Thyroid gland (tissue), 4 donors: ENCODE results near the gene STX1A.

Source experiments
- POLR2A ChIP-seq, 2 donors: fragments of 450-650 bp; IDR thresholded peaks; one replicate each; pipeline ENCODE4 v1.6.1; 2017; ENCODE audit warnings: antibody characterized with exemption in 2 of 2, mild to moderate bottlenecking in 2 of 2, moderate library complexity in 1 of 2
- TF ChIP-seq, protein P1 (sequence below), 6 experiments: fragments of 200-600 bp in 3 of 6; fragments of 450-650 bp in 3 of 6; sonication (generic) in 3 of 6; IDR thresholded peaks; one replicate each; pipeline ENCODE4 v1.5.1; 2016 to 2019; ENCODE audit warnings: antibody characterized with exemption in 6 of 6, mild to moderate bottlenecking in 2 of 6, inconsistent platforms in 1 of 6, moderate library complexity in 1 of 6

- TF ChIP-seq, protein P1, sequence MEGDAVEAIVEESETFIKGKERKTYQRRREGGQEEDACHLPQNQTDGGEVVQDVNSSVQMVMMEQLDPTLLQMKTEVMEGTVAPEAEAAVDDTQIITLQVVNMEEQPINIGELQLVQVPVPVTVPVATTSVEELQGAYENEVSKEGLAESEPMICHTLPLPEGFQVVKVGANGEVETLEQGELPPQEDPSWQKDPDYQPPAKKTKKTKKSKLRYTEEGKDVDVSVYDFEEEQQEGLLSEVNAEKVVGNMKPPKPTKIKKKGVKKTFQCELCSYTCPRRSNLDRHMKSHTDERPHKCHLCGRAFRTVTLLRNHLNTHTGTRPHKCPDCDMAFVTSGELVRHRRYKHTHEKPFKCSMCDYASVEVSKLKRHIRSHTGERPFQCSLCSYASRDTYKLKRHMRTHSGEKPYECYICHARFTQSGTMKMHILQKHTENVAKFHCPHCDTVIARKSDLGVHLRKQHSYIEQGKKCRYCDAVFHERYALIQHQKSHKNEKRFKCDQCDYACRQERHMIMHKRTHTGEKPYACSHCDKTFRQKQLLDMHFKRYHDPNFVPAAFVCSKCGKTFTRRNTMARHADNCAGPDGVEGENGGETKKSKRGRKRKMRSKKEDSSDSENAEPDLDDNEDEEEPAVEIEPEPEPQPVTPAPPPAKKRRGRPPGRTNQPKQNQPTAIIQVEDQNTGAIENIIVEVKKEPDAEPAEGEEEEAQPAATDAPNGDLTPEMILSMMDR (IDR thresholded peaks at IDR 0.05) = no peak
- no peak for TF ChIP-seq POLR2A (IDR thresholded peaks at IDR 0.05)
These were observed 56.4 kb downstream of the STX1A start for GRCh38 chr7:73663033-73663432.
